Spleen (tissue), 7 donors: ENCODE measurements around the gene TBC1D25.

Experiments
- CTCF ChIP-seq, 11 experiments: fragments of 200-600 bp in 7 of 11; fragments of 450-650 bp in 4 of 11; sonication (generic) in 4 of 11; IDR thresholded peaks in 8 of 11; conservative IDR thresholded peaks in 3 of 11; 1 replicate in 7 of 11; 2 replicates in 4 of 11; pipeline versions ENCODE4 v1.4.0 to v1.8.0; 2016 to 2021; ENCODE audit warnings: antibody characterized with exemption in 11 of 11, inconsistent platforms in 4 of 11, mild to moderate bottlenecking in 1 of 11
- POLR2A ChIP-seq, 3 donors: fragments of 450-650 bp; IDR thresholded peaks; one replicate each; pipeline ENCODE4 v1.5.1; 2017; ENCODE audit warnings: antibody characterized with exemption in 3 of 3, mild to moderate bottlenecking in 1 of 3
- donor health status: DM: no; HTN: no; CAD: no; lungs with moderate emphysema.
- donor health status: DM: no; HTN: no; CAD: no.
- donor health status: DM: no; HTN: no; CAD: no.

GRCh38 chrX:48558271-48558670, 18.8 kb downstream of the TBC1D25 start:
- TF ChIP-seq CTCF (IDR thresholded peaks at IDR 0.05 in 8 of 11, conservative IDR thresholded peaks at IDR 0.05 in 3 of 11) (no peak), POLR2A (IDR thresholded peaks at IDR 0.05) (no peak)
